Measurements from ENCODE around the gene TIGD1.

TIGD1 gene

DNA sequence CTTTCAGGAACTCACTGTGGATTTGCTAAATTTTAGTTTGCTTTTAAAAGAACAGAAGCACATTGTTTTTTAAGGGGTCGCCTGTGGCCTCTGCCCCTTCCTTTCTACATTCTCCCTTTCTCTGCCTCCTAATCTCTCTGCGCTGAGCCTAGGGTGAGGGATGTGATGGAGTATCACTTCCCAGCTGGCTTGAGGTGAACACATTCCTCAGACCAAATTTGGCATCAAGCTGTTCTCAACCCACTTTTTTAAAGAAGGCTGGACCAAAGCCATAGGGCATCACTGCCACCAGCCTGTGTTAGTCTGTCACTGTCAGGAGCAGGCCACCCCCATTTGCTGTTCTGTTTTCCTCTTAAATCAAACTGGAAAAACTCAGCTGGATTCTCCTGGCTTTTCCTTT, 27.5 kb upstream of the TIGD1 start:
- Histone ChIP-seq H3K4me2 (ENCODE audit: low read length) (no peak overlapping the region), H3K4me1 (peaks cover 6% of the 10 kb centered on the region), H3K9me3 (ENCODE audit: control insufficient read depth, low read length) (no peaks in the 10 kb centered on the region), H3K27ac (no peak overlapping the region), H2AFZ (no peak overlapping the region), H3K4me3 (ENCODE audit: low read depth, low read length) (no peak overlapping the region), H3K36me3 (ENCODE audit: control insufficient read depth, insufficient read depth, low read length) (no peaks in the 10 kb centered on the region), H3K79me2 (no peaks in the 10 kb centered on the region), H3K9ac (no peak overlapping the region), H3K27me3 (ENCODE audit: control insufficient read depth, insufficient read depth, low read length) (no peaks in the 10 kb centered on the region)
- no peak for TF ChIP-seq CTCF (IDR thresholded peaks at IDR 0.05)

DNA sequence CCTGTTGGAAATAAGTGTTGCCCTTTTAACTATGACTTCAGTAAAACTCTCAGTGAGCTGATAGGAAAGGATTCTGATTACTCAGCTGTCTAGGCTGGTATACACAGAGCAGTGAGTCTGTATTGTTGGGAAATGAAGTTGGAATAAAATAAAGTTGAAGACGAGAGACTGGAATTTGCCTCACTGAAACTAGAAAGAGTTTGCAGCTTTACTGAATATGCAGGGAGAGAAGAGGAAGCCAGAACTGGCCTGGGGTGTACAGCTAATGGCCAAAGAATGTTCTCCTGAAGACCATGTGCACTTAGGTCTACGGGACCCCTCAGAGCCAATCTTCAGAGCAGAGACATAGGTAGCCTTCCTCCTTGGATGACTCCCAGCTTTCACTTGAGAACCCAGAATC, 26.6 kb upstream of the TIGD1 start:
- Histone ChIP-seq H2AFZ (no peak overlapping the region), H3K27me3 (ENCODE audit: control insufficient read depth, insufficient read depth, low read length) (no peaks in the 10 kb centered on the region), H3K9me3 (ENCODE audit: control insufficient read depth, low read length) (no peaks in the 10 kb centered on the region), H3K9ac (no peak overlapping the region), H3K79me2 (no peaks in the 10 kb centered on the region), H3K4me2 (ENCODE audit: low read length) (no peak overlapping the region), H3K4me3 (ENCODE audit: low read depth, low read length) (no peak overlapping the region), H3K4me1 (peaks cover 2% of the 10 kb centered on the region), H3K36me3 (ENCODE audit: control insufficient read depth, insufficient read depth, low read length) (no peaks in the 10 kb centered on the region), H3K27ac (no peak overlapping the region)
- no peak for TF ChIP-seq CTCF (IDR thresholded peaks at IDR 0.05)

GRCh38 chr2:232575404-232575746, 25.0 kb upstream of the TIGD1 start:
- Histone ChIP-seq H3K4me1 (no peaks in the 10 kb centered on the region), H3K4me2 (ENCODE audit: low read length) (no peak overlapping the region), H3K9me3 (ENCODE audit: control insufficient read depth, low read length) (no peaks in the 10 kb centered on the region), H3K27ac (no peak overlapping the region), H3K27me3 (ENCODE audit: control insufficient read depth, insufficient read depth, low read length) (no peaks in the 10 kb centered on the region), H3K9ac (no peak overlapping the region), H3K36me3 (ENCODE audit: control insufficient read depth, insufficient read depth, low read length) (no peaks in the 10 kb centered on the region), H3K79me2 (no peaks in the 10 kb centered on the region), H2AFZ (no peak overlapping the region), H3K4me3 (ENCODE audit: low read depth, low read length) (no peak overlapping the region)
- TF ChIP-seq CTCF (IDR thresholded peaks at IDR 0.05) = no peak

GRCh38 chr2:232574674-232575403, 24.5 kb upstream of the TIGD1 start:
- Histone ChIP-seq H3K27ac (no peak overlapping the region), H3K27me3 (ENCODE audit: control insufficient read depth, insufficient read depth, low read length) (no peaks in the 10 kb centered on the region), H3K79me2 (no peaks in the 10 kb centered on the region), H3K4me1 (no peaks in the 10 kb centered on the region), H3K36me3 (ENCODE audit: control insufficient read depth, insufficient read depth, low read length) (no peaks in the 10 kb centered on the region), H3K9me3 (ENCODE audit: control insufficient read depth, low read length) (no peaks in the 10 kb centered on the region), H3K4me2 (ENCODE audit: low read length) (no peak overlapping the region), H3K4me3 (ENCODE audit: low read depth, low read length) (no peak overlapping the region), H3K9ac (no peak overlapping the region), H2AFZ (no peak overlapping the region)
- no peak for TF ChIP-seq CTCF (IDR thresholded peaks at IDR 0.05)

DNA sequence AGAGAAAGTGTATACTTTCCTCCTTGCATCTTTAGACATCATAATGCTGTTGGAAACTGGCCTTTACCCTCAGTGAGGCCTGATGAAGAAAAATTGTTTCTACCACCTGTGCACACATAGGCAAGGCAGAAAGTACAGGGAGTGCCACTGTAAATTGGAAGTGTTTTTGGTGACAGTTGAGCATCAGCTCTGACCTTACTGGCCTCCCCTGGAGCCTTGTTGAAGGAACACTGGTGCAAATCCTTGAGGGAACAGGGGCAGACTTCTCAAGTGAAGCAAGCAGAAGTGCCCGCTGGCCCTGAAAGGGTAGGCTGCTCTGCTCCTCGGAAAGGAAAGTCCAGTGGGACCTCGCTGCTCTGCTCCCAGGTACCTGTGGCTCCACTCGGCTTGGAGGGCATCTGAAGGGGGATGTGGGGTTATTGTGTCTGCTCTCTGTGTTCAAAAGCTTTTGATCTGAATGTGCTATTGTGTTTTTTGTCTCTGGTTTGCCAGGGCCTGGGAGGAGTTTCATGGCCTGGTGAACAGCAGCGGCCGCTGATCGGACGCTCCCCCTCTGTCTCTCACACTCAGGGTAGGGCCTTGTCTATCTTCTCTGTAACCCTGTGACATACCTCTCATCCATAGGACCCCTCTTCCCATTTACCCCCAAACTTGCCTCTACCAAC, 23.5 kb upstream of the TIGD1 start:
- TF ChIP-seq CTCF (IDR thresholded peaks at IDR 0.05) = no peak
- Histone ChIP-seq H3K9me3 (ENCODE audit: control insufficient read depth, low read length) (no peaks in the 10 kb centered on the region), H2AFZ (no peak overlapping the region), H3K36me3 (ENCODE audit: control insufficient read depth, insufficient read depth, low read length) (no peaks in the 10 kb centered on the region), H3K4me1 (no peaks in the 10 kb centered on the region), H3K4me3 (ENCODE audit: low read depth, low read length) (no peak overlapping the region), H3K4me2 (ENCODE audit: low read length) (no peak overlapping the region), H3K27ac (no peak overlapping the region), H3K27me3 (ENCODE audit: control insufficient read depth, insufficient read depth, low read length) (no peaks in the 10 kb centered on the region), H3K79me2 (no peaks in the 10 kb centered on the region), H3K9ac (no peak overlapping the region)
